CD4-positive, alpha-beta T cell treated with Interleukin-6 at 100 ng/mL for 8 hours (primary cell): ENCODE data around the gene ZNF567.

Experiments
- DNase-seq: peaks from one replicate; pipeline ENCODE4 v3.0.0-alpha.2; 2020; ENCODE audit warnings: mixed read lengths, low spot score

Gene ZNF567

DNA sequence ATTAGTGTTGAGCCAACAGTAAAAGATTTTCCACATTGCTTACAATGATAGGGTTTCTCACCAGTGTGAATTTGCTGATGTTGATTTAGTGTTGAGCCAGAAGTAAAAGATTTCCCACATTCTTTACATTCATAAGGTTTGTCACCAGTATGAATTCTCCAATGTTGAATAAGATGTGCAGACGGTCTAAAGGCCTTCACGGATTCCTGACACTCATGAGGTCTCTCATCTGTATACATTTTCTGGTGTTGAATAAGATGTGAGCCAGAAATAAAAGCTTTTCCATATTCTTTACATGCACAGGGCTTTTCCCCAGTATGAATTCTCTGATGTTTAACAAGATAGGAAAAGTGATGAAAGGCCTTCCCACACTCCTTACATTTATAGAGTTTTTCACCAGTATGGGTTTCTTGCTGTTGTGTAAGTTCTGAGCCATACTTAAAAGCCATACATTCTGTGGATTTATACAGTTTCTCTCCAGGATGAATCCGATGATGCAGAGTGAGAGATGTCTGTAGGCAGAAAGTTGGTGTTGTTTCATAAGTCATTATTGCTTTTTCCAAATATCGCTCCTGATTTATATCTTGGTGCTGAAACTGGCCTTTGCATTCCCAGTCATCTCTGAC, 62.8 kb downstream of the ZNF567 start:
- DNase-seq = no peak
